Vagina (tissue), 2 donors: Measurements from ENCODE around the gene SPON2. TPM values are rescaled to one million over a fixed set of nuclear protein-coding genes. Genes with fewer than 3 reads are reported as not detected.

Source experiments
- DNase-seq, 2 donors: peaks; one replicate each; pipeline ENCODE4 v3.0.0-alpha.2; 2017; ENCODE audit errors: extremely low spot score in 2 of 2
- H3K27ac ChIP-seq: fragments of 200-600 bp; sonication (generic); one replicate; pipeline ENCODE4 v1.5.1; 2019
- H3K27me3 ChIP-seq: fragments of 200-600 bp; sonication (generic); one replicate; pipeline ENCODE4 v1.5.1; 2019
- H3K36me3 ChIP-seq, 2 donors: fragments of 200-600 bp; sonication (generic); one replicate each; pipeline ENCODE4 v1.5.1; 2017 to 2019
- H3K4me1 ChIP-seq: fragments of 200-600 bp; sonication (generic); one replicate; pipeline ENCODE4 v1.5.1; 2019
- H3K4me3 ChIP-seq, 2 donors: fragments of 200-600 bp; sonication (generic); 1 replicate in 1 of 2; 2 replicates in 1 of 2; pipeline ENCODE4 v1.5.1; 2016 to 2019
- H3K9me3 ChIP-seq: fragments of 200-600 bp; sonication (generic); one replicate; pipeline ENCODE4 v1.5.1; 2019
- POLR2A ChIP-seq, 2 donors: fragments of 450-650 bp; IDR thresholded peaks; one replicate each; pipeline ENCODE4 v1.6.1; 2017; ENCODE audit warnings: antibody characterized with exemption in 2 of 2, mild to moderate bottlenecking in 2 of 2, moderate library complexity in 2 of 2
- POLR2AphosphoS5 ChIP-seq, 2 donors: sonication (generic); formaldehyde crosslinking; IDR thresholded peaks; one replicate each; pipeline ENCODE4 v1.9.0; 2017; ENCODE audit warnings: antibody characterized with exemption in 2 of 2, mild to moderate bottlenecking in 2 of 2, low read depth in 1 of 2; ENCODE audit not compliant: insufficient read depth in 1 of 2
- intact Hi-C: fragments of 100-400 bp; cut with DNase I; formaldehyde crosslinking; loops from one replicate; pipeline ENCODE4 v1.15.1; 2023
- total RNA-seq: library from RNA; depleted of rRNA; stranded (reverse); fragments of >200 nt; gene quantifications from one replicate; pipeline ENCODE4 v1.2.3, GENCODE V29; 2016
- TF ChIP-seq, protein P1 (sequence below), 3 experiments: fragments of 450-650 bp in 2 of 3; fragments of 200-600 bp in 1 of 3; sonication (generic) in 1 of 3; IDR thresholded peaks; one replicate each; pipeline ENCODE4 v1.5.1; 2017 to 2019; ENCODE audit warnings: antibody characterized with exemption in 3 of 3, mild to moderate bottlenecking in 2 of 3, moderate library complexity in 2 of 3

The SPON2 gene
- total RNA-seq, 1 donor from 2014 or later = 72.2 TPM

- no peaks in the 10 kb centered on the region for H3K27me3 ChIP-seq
Observed at GRCh38 chr4:1154126-1154522, 18.3 kb downstream of the SPON2 start.

DNA sequence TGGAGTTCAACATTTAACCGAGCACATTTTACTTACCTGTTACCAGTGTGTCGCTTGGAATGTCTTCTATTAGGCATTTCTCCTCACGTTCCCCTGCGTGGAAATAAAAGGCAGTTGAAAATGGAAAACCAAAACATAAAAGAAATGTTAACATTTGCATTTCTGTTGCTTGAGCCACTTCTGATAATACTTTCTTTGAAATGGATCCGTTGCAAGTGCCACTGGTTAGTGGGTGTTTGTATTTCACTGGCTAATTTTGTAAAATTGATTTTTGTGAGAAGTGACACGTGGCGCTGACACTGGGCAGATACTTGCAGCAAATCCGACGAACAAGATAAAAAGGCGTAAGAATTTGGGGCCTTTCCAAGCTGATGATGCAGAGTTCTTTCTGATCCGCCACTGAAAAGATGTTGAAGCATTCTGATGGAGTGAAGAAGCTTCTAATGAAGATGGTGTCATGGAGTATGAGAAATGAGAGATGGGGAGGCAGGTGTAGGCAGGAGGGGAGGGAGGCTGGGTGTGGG, 18.8 kb downstream of the SPON2 start:
- intact Hi-C loops = no loop called here
- DNase-seq = no peak
- H3K4me3 ChIP-seq = no peak overlapping the region
- no peak overlapping the region for H3K27ac ChIP-seq
- TF ChIP-seq POLR2AphosphoS5 (IDR thresholded peaks at IDR 0.05; ENCODE audit: insufficient read depth in 1 of 2, low read depth in 1 of 2) (no peak), POLR2A (IDR thresholded peaks at IDR 0.05) (no peak)
- TF ChIP-seq, protein P1, sequence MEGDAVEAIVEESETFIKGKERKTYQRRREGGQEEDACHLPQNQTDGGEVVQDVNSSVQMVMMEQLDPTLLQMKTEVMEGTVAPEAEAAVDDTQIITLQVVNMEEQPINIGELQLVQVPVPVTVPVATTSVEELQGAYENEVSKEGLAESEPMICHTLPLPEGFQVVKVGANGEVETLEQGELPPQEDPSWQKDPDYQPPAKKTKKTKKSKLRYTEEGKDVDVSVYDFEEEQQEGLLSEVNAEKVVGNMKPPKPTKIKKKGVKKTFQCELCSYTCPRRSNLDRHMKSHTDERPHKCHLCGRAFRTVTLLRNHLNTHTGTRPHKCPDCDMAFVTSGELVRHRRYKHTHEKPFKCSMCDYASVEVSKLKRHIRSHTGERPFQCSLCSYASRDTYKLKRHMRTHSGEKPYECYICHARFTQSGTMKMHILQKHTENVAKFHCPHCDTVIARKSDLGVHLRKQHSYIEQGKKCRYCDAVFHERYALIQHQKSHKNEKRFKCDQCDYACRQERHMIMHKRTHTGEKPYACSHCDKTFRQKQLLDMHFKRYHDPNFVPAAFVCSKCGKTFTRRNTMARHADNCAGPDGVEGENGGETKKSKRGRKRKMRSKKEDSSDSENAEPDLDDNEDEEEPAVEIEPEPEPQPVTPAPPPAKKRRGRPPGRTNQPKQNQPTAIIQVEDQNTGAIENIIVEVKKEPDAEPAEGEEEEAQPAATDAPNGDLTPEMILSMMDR (IDR thresholded peaks at IDR 0.05) = no peak
- peaks cover 7% of the 10 kb centered on the region for H3K9me3 ChIP-seq
- H3K36me3 ChIP-seq = no peaks in the 10 kb centered on the region
- peaks cover 6% of the 10 kb centered on the region for H3K4me1 ChIP-seq
- no peaks in the 10 kb centered on the region for H3K27me3 ChIP-seq

More at GRCh38 chr4:1154126-1154522, 18.3 kb downstream of the SPON2 start:
- intact Hi-C loops = no loop called here
- H3K36me3 ChIP-seq = no peaks in the 10 kb centered on the region
- no peak overlapping the region for H3K4me3 ChIP-seq
- H3K9me3 ChIP-seq = peaks cover 7% of the 10 kb centered on the region
- peaks cover 6% of the 10 kb centered on the region for H3K4me1 ChIP-seq
- peak overlapping the region; percentile 44 for H3K27ac ChIP-seq
- no peak for DNase-seq
- TF ChIP-seq POLR2AphosphoS5 (IDR thresholded peaks at IDR 0.05; ENCODE audit: insufficient read depth in 1 of 2, low read depth in 1 of 2) (no peak), POLR2A (IDR thresholded peaks at IDR 0.05) (no peak)
- TF ChIP-seq, protein P1 (IDR thresholded peaks at IDR 0.05) = no peak

DNA sequence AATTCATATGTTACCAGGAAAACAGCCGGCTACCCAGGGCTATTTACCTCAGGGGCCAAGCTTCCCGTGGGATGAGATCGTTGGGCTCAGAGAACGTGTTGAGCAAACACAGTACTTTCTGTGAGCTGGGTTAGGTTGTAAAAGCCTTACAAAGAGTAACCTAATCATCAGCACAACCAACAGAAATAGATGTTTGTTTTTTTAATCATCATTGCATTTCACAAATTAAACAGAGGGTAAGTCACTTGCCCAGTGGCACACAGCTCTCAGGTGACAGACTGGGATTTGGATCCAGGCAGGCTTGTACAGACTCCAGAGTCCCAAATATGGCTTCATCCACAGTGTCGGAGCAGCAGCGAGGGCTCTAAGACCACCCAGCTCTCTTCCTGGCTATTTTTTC, 20.1 kb downstream of the SPON2 start:
- Histone ChIP-seq H3K27ac (no peak overlapping the region), H3K4me3 (no peak overlapping the region), H3K4me1 (peaks cover 6% of the 10 kb centered on the region), H3K9me3 (no peaks in the 10 kb centered on the region), H3K36me3 (no peaks in the 10 kb centered on the region), H3K27me3 (no peaks in the 10 kb centered on the region)
- TF ChIP-seq POLR2AphosphoS5 (IDR thresholded peaks at IDR 0.05; ENCODE audit: insufficient read depth in 1 of 2, low read depth in 1 of 2) = no peak
- TF ChIP-seq, protein P1 (IDR thresholded peaks at IDR 0.05) = no peak
- no peak for TF ChIP-seq POLR2A (IDR thresholded peaks at IDR 0.05)
- DNase-seq = no peak
- intact Hi-C loops = no loop called here

- TF ChIP-seq, protein P1 (IDR thresholded peaks at IDR 0.05) = no peak
- TF ChIP-seq POLR2A (IDR thresholded peaks at IDR 0.05) (no peak), POLR2AphosphoS5 (IDR thresholded peaks at IDR 0.05; ENCODE audit: insufficient read depth in 1 of 2, low read depth in 1 of 2) (no peak)
Observed at GRCh38 chr4:1151541-1151940, 20.8 kb downstream of the SPON2 start.

DNA sequence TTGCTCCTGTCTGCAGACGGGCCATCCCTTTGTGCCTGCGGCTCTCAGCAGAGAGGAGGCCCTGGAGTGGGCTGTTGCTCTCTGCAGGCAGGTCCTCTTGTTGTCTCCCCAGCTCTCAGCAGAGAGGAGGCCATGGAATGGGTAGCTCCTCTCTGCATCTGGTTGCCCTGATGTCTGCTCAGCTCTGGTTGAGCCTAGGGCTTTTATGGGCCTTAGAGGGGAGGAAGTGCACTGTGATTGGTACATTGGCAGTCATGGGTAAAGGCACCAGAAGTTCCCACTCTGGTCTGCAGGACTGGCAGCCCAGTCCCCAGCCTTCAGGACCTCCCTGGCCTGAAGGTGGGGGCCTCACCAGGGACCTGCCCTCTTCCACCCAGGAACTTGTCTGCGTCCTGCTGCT, 21.5 kb downstream of the SPON2 start:
- no peaks in the 10 kb centered on the region for H3K27me3 ChIP-seq
- no peaks in the 10 kb centered on the region for H3K36me3 ChIP-seq
- no peaks in the 10 kb centered on the region for H3K9me3 ChIP-seq
- H3K4me1 ChIP-seq = peaks cover 6% of the 10 kb centered on the region
- no peak for DNase-seq
- intact Hi-C loops = no loop called here
- H3K27ac ChIP-seq = no peak overlapping the region
- H3K4me3 ChIP-seq = no peak overlapping the region
- TF ChIP-seq, protein P1 (IDR thresholded peaks at IDR 0.05) = no peak
- TF ChIP-seq POLR2AphosphoS5 (IDR thresholded peaks at IDR 0.05; ENCODE audit: insufficient read depth in 1 of 2, low read depth in 1 of 2) (no peak), POLR2A (IDR thresholded peaks at IDR 0.05) (no peak)

More at GRCh38 chr4:1151541-1151940, 20.8 kb downstream of the SPON2 start:
- Histone ChIP-seq H3K27ac (no peak overlapping the region), H3K27me3 (no peaks in the 10 kb centered on the region), H3K4me1 (peaks cover 6% of the 10 kb centered on the region), H3K4me3 (no peak overlapping the region), H3K9me3 (no peaks in the 10 kb centered on the region), H3K36me3 (no peaks in the 10 kb centered on the region)
- no peak for DNase-seq
- intact Hi-C loops = no loop called here
